Measurements from ENCODE around the gene RPS6KL1.
A peak's percentile ranks its signal among the peaks of the same experiment; 100 is the strongest.
"Not testable (repeated sequence)": the region's sequence is repeated elsewhere in the genome, so short reads cannot be mapped to it uniquely, and the experiment has no call there.

The RPS6KL1 gene

GRCh38 chr14:74938531-74939495 lies 15.8 kb upstream of the RPS6KL1 start:
- no peak for FAIRE-seq
- no peak for TF ChIP-seq TAF1 (IDR thresholded peaks at IDR 0.05; ENCODE audit: low read depth, low read length)
- no peak for TF ChIP-seq PAX5 (IDR thresholded peaks at IDR 0.05; ENCODE audit: insufficient read depth, low read length, severe bottlenecking)
- no peak for TF ChIP-seq POLR2A (IDR thresholded peaks at IDR 0.05; ENCODE audit: low read depth, low read length)
- TF ChIP-seq POU2F2 (IDR thresholded peaks at IDR 0.05; ENCODE audit: low read depth, low read length), result no peak
- no peak for TF ChIP-seq POLR2AphosphoS5 (IDR thresholded peaks at IDR 0.05; ENCODE audit: low read depth, low read length)
- no peak for TF ChIP-seq SPI1 (IDR thresholded peaks at IDR 0.05; ENCODE audit: low read depth, low read length)
- DNase-seq (ENCODE audit: insufficient read length, low spot score), result no peak

- DNase-seq (ENCODE audit: insufficient read length, low spot score) (no peak), FAIRE-seq (no peak)
- TF ChIP-seq POLR2AphosphoS5 (IDR thresholded peaks at IDR 0.05; ENCODE audit: low read depth, low read length) (no peak), SPI1 (IDR thresholded peaks at IDR 0.05; ENCODE audit: low read depth, low read length) (no peak)
Observed at GRCh38 chr14:74937171-74937570, 14.1 kb upstream of the RPS6KL1 start.

GRCh38 chr14:74936731-74937130 lies 13.7 kb upstream of the RPS6KL1 start:
- DNase-seq (ENCODE audit: insufficient read length, low spot score), result no peak
- TF ChIP-seq POLR2AphosphoS5 (IDR thresholded peaks at IDR 0.05; ENCODE audit: low read depth, low read length), result no peak
- TF ChIP-seq TAF1 (IDR thresholded peaks at IDR 0.05; ENCODE audit: low read depth, low read length), result no peak
- no peak for TF ChIP-seq PAX5 (IDR thresholded peaks at IDR 0.05; ENCODE audit: insufficient read depth, low read length, severe bottlenecking)
- no peak for TF ChIP-seq POLR2A (IDR thresholded peaks at IDR 0.05; ENCODE audit: low read depth, low read length)
- no peak for TF ChIP-seq SPI1 (IDR thresholded peaks at IDR 0.05; ENCODE audit: low read depth, low read length)
- no peak for TF ChIP-seq POU2F2 (IDR thresholded peaks at IDR 0.05; ENCODE audit: low read depth, low read length)
- no peak for FAIRE-seq

- DNase-seq (ENCODE audit: insufficient read length, low spot score) (no peak), FAIRE-seq (no peak)
- TF ChIP-seq PAX5 (IDR thresholded peaks at IDR 0.05; ENCODE audit: insufficient read depth, low read length, severe bottlenecking), result no peak
- TF ChIP-seq POLR2A (IDR thresholded peaks at IDR 0.05; ENCODE audit: low read depth, low read length), result no peak
- TF ChIP-seq TAF1 (IDR thresholded peaks at IDR 0.05; ENCODE audit: low read depth, low read length), result no peak
- no peak for TF ChIP-seq SPI1 (IDR thresholded peaks at IDR 0.05; ENCODE audit: low read depth, low read length)
- no peak for TF ChIP-seq POU2F2 (IDR thresholded peaks at IDR 0.05; ENCODE audit: low read depth, low read length)
- no peak for TF ChIP-seq POLR2AphosphoS5 (IDR thresholded peaks at IDR 0.05; ENCODE audit: low read depth, low read length)
Observed at GRCh38 chr14:74936151-74936550, 13.1 kb upstream of the RPS6KL1 start.

DNA sequence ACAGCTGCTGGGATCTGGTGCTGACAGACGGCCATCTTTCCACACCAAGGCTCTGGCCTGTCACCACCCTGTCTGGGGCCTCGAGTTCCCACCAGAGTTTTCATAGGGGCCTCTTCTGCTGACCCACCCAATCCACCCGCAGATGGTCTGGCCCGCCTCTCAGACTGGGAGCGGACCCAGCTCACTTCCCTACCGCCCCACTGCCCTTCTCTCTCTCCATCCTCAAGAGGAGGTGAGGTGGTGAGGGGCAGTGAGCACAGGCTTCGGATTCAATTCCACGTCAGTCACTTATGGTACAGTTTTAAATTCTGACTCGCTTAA lies 12.3 kb upstream of the RPS6KL1 start:
- TF ChIP-seq TAF1 (IDR thresholded peaks at IDR 0.05; ENCODE audit: low read depth, low read length) (no peak), POU2F2 (IDR thresholded peaks at IDR 0.05; ENCODE audit: low read depth, low read length) (no peak), PAX5 (IDR thresholded peaks at IDR 0.05; ENCODE audit: insufficient read depth, low read length, severe bottlenecking) (no peak)
- DNase-seq (ENCODE audit: insufficient read length, low spot score) (no peak), FAIRE-seq (no peak)

- FAIRE-seq (peak; percentile 72), DNase-seq (ENCODE audit: insufficient read length, low spot score) (no peak)
- no peak for TF ChIP-seq SPI1 (IDR thresholded peaks at IDR 0.05; ENCODE audit: low read depth, low read length)
- TF ChIP-seq POLR2AphosphoS5 (IDR thresholded peaks at IDR 0.05; ENCODE audit: low read depth, low read length), result no peak
- TF ChIP-seq TAF1 (IDR thresholded peaks at IDR 0.05; ENCODE audit: low read depth, low read length), result no peak
- no peak for TF ChIP-seq POU2F2 (IDR thresholded peaks at IDR 0.05; ENCODE audit: low read depth, low read length)
Observed at GRCh38 chr14:74934476-74935359, 11.7 kb upstream of the RPS6KL1 start.

DNA sequence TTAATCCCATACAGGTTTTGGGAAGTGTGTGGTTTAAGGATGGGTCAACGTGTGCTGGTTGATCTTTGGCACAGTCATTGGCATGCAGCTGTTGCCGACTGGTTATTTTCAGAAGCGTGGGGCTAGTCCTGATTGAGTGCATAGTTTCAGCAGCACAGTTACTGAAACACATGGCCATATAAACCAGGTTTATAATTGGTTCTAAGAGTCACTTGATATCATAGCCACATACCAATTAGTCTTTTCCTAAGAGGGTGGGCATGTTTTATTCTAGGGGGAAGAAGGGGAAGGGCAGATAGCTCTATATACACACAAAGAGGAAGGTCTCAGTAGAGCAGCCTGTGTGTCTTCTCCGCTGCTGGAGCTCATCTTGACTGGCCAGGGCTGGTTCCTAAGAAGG lies 11.0 kb upstream of the RPS6KL1 start:
- DNase-seq (ENCODE audit: insufficient read length, low spot score) (no peak), FAIRE-seq (peak; percentile 77)
- TF ChIP-seq TAF1 (IDR thresholded peaks at IDR 0.05; ENCODE audit: low read depth, low read length) (no peak), SPI1 (IDR thresholded peaks at IDR 0.05; ENCODE audit: low read depth, low read length) (no peak), PAX5 (IDR thresholded peaks at IDR 0.05; ENCODE audit: insufficient read depth, low read length, severe bottlenecking) (no peak), POLR2AphosphoS5 (IDR thresholded peaks at IDR 0.05; ENCODE audit: low read depth, low read length) (no peak), POLR2A (IDR thresholded peaks at IDR 0.05; ENCODE audit: low read depth, low read length) (no peak), POU2F2 (IDR thresholded peaks at IDR 0.05; ENCODE audit: low read depth, low read length) (no peak)

DNA sequence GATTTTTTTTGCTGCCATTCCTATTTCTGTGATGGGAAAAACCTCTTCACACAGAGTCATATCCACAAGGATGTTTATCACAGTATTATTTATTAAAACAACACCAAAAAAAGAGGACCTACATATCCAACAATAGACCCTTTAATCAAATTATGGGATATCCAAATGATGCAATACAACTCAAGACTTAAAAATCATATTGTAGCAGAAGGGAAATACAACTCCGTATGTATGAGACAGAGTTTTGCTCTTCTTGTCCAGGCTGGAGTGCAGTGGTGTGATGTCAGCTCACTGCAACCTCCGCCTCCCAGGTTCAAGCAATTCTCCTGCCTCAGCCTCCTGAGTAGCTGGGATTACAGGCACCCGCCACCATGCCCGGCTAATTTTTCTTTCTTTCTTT lies 9.9 kb upstream of the RPS6KL1 start:
- not testable (repeated sequence) for FAIRE-seq

DNA sequence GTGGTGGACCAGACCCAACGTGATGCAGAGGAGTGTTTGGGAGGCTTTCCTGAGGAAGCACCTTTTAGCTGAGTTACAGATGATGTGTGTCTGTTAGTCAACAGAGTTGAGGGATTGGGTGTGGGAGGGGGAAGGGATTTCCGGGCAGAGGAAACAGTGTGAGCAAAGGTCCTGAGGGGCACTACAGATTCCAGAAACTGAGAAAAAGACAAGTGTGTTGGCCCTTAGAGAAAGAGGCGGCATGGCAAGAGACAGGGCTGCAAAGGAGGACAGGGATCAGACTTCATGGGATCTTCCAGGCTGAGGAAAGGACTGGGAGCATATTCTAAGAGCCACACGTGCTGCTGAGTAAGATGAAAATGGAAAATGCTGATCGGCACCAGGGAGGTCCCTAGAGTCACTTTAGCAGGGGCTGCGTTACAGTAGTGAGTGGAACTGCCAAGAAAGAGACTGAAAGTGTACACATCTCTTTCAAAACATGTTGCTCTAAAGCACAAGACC lies 9.4 kb upstream of the RPS6KL1 start:
- no peak for FAIRE-seq
- no peak for DNase-seq (ENCODE audit: insufficient read length, low spot score)

More for the DNA sequence above, 9.9 kb upstream of the RPS6KL1 start:
- not testable (repeated sequence) for DNase-seq (ENCODE audit: insufficient read length, low spot score)

GRCh38 chr14:74931744-74932143 lies 8.7 kb upstream of the RPS6KL1 start:
- DNase-seq (ENCODE audit: insufficient read length, low spot score); FAIRE-seq: not testable (repeated sequence)

More for the DNA sequence above, 9.4 kb upstream of the RPS6KL1 start:
- TF ChIP-seq TAF1 (IDR thresholded peaks at IDR 0.05; ENCODE audit: low read depth, low read length), result no peak
- TF ChIP-seq POLR2AphosphoS5 (IDR thresholded peaks at IDR 0.05; ENCODE audit: low read depth, low read length), result no peak
- TF ChIP-seq POU2F2 (IDR thresholded peaks at IDR 0.05; ENCODE audit: low read depth, low read length), result no peak
- no peak for TF ChIP-seq SPI1 (IDR thresholded peaks at IDR 0.05; ENCODE audit: low read depth, low read length)
- no peak for TF ChIP-seq PAX5 (IDR thresholded peaks at IDR 0.05; ENCODE audit: insufficient read depth, low read length, severe bottlenecking)
- TF ChIP-seq POLR2A (IDR thresholded peaks at IDR 0.05; ENCODE audit: low read depth, low read length), result no peak

All from GM12891 (cell line).